OCI-LY7 (cell line): ENCODE data around the gene COQ8B. TPM values are rescaled to one million over a fixed set of nuclear protein-coding genes. Genes with fewer than 3 reads are reported as not detected.

Source experiments
- BruUV-seq: library from RNA; stranded (reverse); fragments of 400-500 nt; replicated peaks from 2 replicates; lab custom pipeline; 2021; lab: Mats Ljungman, UMichigan
- CTCF ChIA-PET: fragments of 300-600 bp; sonication (Branson Sonifier 250); formaldehyde crosslinking; loops from one replicate; lab custom pipeline; 2022; ENCODE audit warnings: antibody characterized with exemption; ENCODE audit not compliant: unreplicated experiment; lab: Charles Lee
- POLR2A ChIA-PET: fragments of 300-600 bp; sonication (Branson Sonifier 250); formaldehyde crosslinking; loops from one replicate; lab custom pipeline; 2022; ENCODE audit warnings: antibody characterized with exemption; lab: Charles Lee
- DNase-seq: peaks from one replicate; pipeline ENCODE4 v3.0.0-alpha.2; 2015; ENCODE audit warnings: low spot score
- H2AFZ ChIP-seq: fragments of 200-600 bp; sonication (generic), shearing (Covaris generic); 2 replicates; pipeline ENCODE4 v1.6.1; 2014; ENCODE audit warnings: mild to moderate bottlenecking, antibody characterized with exemption, low read length, moderate library complexity
- H3K27ac ChIP-seq: fragments of 200-600 bp; sonication (generic); 2 replicates; pipeline ENCODE4 v1.5.1; 2014; ENCODE audit warnings: mixed run types, low read depth, mild to moderate bottlenecking, moderate library complexity, low read length, inconsistent platforms; ENCODE audit not compliant: poor library complexity, severe bottlenecking
- H3K36me3 ChIP-seq: fragments of 200-600 bp; sonication (generic); 2 replicates; pipeline ENCODE4 v1.6.1; 2014; ENCODE audit warnings: mild to moderate bottlenecking, antibody characterized with exemption, low read length, moderate library complexity, mixed read lengths; ENCODE audit not compliant: insufficient read depth
- H3K4me1 ChIP-seq: fragments of 200-600 bp; sonication (generic); 2 replicates; pipeline ENCODE4 v1.5.1; 2014; ENCODE audit warnings: mild to moderate bottlenecking, low read length; ENCODE audit not compliant: insufficient read depth, poor library complexity, severe bottlenecking
- H3K4me2 ChIP-seq: fragments of 200-600 bp; sonication (generic); 2 replicates; pipeline ENCODE4 v1.6.1; 2014; ENCODE audit warnings: mild to moderate bottlenecking, low read length
- H3K4me3 ChIP-seq: fragments of 200-600 bp; sonication (generic); 2 replicates; pipeline ENCODE4 v1.5.1; 2014; ENCODE audit warnings: mild to moderate bottlenecking, low read depth, low read length; ENCODE audit not compliant: poor library complexity, severe bottlenecking
- H3K79me2 ChIP-seq: fragments of 200-600 bp; sonication (generic); 2 replicates; pipeline ENCODE4 v1.6.1; 2016; ENCODE audit warnings: low read depth, mild to moderate bottlenecking, low read length, moderate library complexity, mixed read lengths; ENCODE audit not compliant: insufficient read depth
- H3K9me2 ChIP-seq: fragments of 200-600 bp; sonication (generic); 2 replicates; pipeline ENCODE4 v1.6.1; 2016; ENCODE audit warnings: mild to moderate bottlenecking, low read length, mixed read lengths; ENCODE audit not compliant: insufficient read depth
- H3K9me3 ChIP-seq: fragments of 200-600 bp; sonication (generic); 2 replicates; pipeline ENCODE4 v1.6.1; 2014; ENCODE audit warnings: mild to moderate bottlenecking, mixed run types, low read length, mixed read lengths
- H4K20me1 ChIP-seq: fragments of 200-600 bp; sonication (generic); 2 replicates; pipeline ENCODE4 v1.6.1; 2014; ENCODE audit warnings: mild to moderate bottlenecking, antibody characterized with exemption, low read length, moderate library complexity, mixed read lengths; ENCODE audit not compliant: insufficient read depth
- CTCF ChIP-seq: fragments of 200-600 bp; sonication (generic); conservative IDR thresholded peaks from 2 replicates; pipeline ENCODE4 v1.5.1; 2014; ENCODE audit warnings: mild to moderate bottlenecking, antibody characterized with exemption, low read length, moderate library complexity, mixed read lengths
- EZH2phosphoT487 ChIP-seq: fragments of 200-600 bp; sonication (generic); IDR thresholded peaks from 2 replicates; pipeline ENCODE4 v1.6.1; 2018; ENCODE audit warnings: low read depth, borderline replicate concordance, mild to moderate bottlenecking, mixed run types, antibody characterized with exemption, low read length, moderate library complexity, mixed read lengths
- intact Hi-C: fragments of 100-400 bp; cut with micrococcal nuclease; formaldehyde crosslinking; loops from one replicate; pipeline ENCODE4 v1.10.0; 2022; ENCODE audit not compliant: unreplicated experiment
- total RNA-seq, 2 experiments: library from RNA; depleted of rRNA in 1 of 2; stranded (reverse); fragments of >200 nt in 1 of 2; shearing (Covaris generic) in 1 of 2; gene quantifications; 2 replicates each; pipeline ENCODE4 v1.2.3, GENCODE V29; 2014 to 2022

Gene COQ8B
- total RNA-seq, 2 experiments from 2014 or later, result 34.6 to 34.9 TPM

GRCh38 chr19:40687525-40688016 lies 29.1 kb downstream of the COQ8B start:
- Histone ChIP-seq H3K9me3 (no peaks in the 10 kb centered on the region), H3K9me2 (no peaks in the 10 kb centered on the region), H2AFZ (no peak overlapping the region), H3K4me1 (peaks cover 17% of the 10 kb centered on the region), H3K79me2 (no peaks in the 10 kb centered on the region), H3K4me3 (no peak overlapping the region), H3K36me3 (no peaks in the 10 kb centered on the region), H4K20me1 (no peaks in the 10 kb centered on the region), H3K27ac (no peak overlapping the region), H3K4me2 (no peak overlapping the region; the same call in 1 of the 2 replicates)
- ChIA-PET CTCF (no interaction called here), POLR2A (interaction anchor here (0.5 kb wide), 1 partner anchor 1247 kb away, joined by 3 read pairs; no protein-coding TSS in a partner anchor)
- no TSS peak for BruUV-seq
- TF ChIP-seq CTCF, result no peak
- TF ChIP-seq EZH2phosphoT487, result no peak
- no peak for DNase-seq
- intact Hi-C loops, result no loop called here

- Histone ChIP-seq H3K4me3 (no peak overlapping the region), H3K36me3 (no peaks in the 10 kb centered on the region), H3K4me1 (peaks cover 17% of the 10 kb centered on the region), H2AFZ (no peak overlapping the region), H3K4me2 (no peak overlapping the region), H4K20me1 (no peaks in the 10 kb centered on the region), H3K79me2 (no peaks in the 10 kb centered on the region), H3K27ac (no peak overlapping the region), H3K9me3 (no peaks in the 10 kb centered on the region), H3K9me2 (no peaks in the 10 kb centered on the region)
- BruUV-seq, result no TSS peak
- intact Hi-C loops, result no loop called here
- ChIA-PET POLR2A (no interaction called here), CTCF (no interaction called here)
- DNase-seq, result no peak
- TF ChIP-seq EZH2phosphoT487 (no peak), CTCF (no peak)
Observed at GRCh38 chr19:40686882-40687524, 29.7 kb downstream of the COQ8B start.

GRCh38 chr19:40685563-40685962 lies 31.1 kb downstream of the COQ8B start:
- POLR2A ChIA-PET, result no interaction called here
- H3K9me2 ChIP-seq, result no peaks in the 10 kb centered on the region
- H3K79me2 ChIP-seq, result no peaks in the 10 kb centered on the region
- H3K4me1 ChIP-seq, result peaks cover 8% of the 10 kb centered on the region
- no peaks in the 10 kb centered on the region for H3K9me3 ChIP-seq
- BruUV-seq, result no TSS peak
- no peak overlapping the region for H3K4me2 ChIP-seq
- intact Hi-C loops, result no loop called here
- CTCF ChIA-PET, result no interaction called here
- TF ChIP-seq CTCF (no peak), EZH2phosphoT487 (no peak)
- H3K27ac ChIP-seq, result no peak overlapping the region
- H2AFZ ChIP-seq, result no peak overlapping the region
- H3K36me3 ChIP-seq, result no peaks in the 10 kb centered on the region
- no peaks in the 10 kb centered on the region for H4K20me1 ChIP-seq
- no peak for DNase-seq
- H3K4me3 ChIP-seq, result no peak overlapping the region
